AML-193 (cell line): ENCODE data around the gene KNDC1.
"Not testable (repeated sequence)": the region's sequence is repeated elsewhere in the genome, so short reads cannot be mapped to it uniquely, and the experiment has no call there.

Experiments
- DNase-seq, 2 experiments: peaks; one replicate each; lab custom pipeline; 2025; lab: John Stamatoyannopoulos, UW

The KNDC1 gene

GRCh38 chr10:133140417-133141143 is 19.4 kb upstream of the KNDC1 start:
- DNase-seq: no peak

DNA sequence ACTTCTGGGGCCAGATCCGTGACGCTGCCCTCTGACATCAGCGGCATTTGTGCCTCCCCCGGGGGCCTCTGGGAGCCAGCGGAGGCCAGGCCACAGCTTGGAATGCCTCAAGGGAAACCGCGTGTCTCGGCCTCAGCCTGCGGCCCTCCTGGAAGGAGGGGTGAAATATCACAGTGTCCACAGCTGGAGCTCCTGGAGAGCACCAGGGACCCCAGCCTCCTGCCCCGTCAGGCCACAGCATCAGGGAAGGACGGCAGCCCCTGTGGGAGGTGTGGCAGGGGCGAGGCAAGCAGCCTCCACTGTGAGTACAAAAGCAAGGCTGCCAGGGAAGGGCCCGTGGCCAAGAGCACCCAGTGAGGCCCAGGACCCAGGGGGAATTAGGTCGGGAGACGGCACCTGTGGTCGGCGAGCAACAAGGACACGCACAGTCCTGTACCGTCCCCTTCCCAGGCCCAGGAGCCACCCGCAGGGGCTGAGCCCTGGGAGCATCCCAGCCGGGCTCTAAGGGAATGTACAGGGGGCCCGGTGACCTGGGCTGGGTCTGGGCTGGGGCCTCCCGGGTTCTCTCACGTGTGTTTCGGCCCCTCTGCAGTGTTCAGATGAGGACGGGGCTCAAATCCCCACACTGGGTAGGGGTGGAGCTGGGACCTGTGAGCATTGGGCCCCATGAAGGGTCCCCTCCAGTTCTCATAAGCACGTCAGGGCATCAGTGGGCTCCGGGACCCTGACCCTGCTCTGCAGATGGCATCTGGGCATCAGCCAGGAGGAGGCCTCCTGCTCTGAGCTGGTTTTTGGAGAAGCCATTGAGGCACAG is 18.7 kb upstream of the KNDC1 start:
- no peak for DNase-seq

DNA sequence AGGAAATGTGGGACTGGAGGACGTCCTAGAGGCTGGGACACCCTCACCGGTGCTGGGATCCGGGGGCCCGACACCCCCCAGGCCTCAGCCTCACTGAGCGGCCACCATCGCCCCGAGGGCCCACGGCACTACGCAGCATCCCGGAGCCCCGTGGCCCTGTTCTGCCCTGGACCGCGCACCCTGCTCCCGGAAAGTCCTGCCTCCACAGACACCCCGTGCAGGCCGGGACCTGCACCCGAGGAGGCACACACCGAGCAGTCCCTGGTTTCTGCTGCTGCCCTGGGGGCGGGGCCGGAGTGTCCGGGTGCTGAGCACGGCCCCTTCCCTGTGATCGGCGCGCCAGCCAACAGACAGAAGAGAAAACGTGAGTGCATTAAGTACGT is 18.1 kb upstream of the KNDC1 start:
- no peak for DNase-seq

DNA sequence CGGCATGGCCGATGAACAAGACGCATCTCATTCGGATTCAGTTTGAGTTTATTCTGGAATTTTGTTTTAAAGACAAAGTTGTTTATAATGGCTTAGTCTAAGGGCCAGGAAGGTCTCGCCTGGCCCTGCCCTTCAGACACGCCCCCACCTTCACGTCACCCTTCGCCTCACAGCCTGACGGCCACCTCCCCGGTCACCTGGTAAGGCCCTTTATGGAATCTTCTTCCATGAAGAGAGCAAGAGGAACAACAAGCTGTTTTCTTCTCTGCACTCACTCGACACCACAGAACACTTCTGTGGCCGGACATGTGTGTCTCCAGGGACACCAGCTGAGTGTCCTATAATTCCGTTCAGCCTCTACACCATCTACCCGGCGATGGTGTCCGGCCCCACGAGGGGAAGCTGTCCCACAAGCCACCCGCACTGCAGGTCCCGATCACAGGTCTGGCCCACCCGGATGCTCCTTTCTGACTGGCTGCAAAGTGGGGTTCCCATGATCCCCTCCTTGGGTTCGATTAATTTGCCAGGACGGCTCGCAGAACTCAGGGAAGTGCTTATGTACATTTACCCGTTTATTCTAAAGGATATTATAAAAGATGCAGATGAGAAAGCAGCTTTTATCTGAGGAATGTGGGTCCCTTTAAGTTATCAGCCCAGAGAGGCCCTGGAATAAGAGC is 17.4 kb upstream of the KNDC1 start:
- no peak for DNase-seq

DNA sequence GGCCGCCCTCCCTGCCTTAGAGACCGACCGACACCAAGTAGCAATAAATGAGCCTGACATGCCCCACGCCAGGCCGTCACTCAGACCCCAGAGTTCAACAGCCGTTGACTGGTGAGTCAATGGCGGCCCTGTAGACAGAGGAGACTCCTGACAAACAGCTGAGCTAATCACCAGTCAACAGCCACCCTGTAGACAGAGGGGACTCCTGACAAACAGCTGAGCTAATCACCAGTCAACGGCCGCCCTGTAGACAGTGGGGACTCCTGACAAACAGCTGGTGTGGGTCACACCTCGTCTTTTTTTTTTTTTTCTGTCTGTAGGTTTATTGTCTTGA is 16.9 kb upstream of the KNDC1 start:
- no peak for DNase-seq

DNA sequence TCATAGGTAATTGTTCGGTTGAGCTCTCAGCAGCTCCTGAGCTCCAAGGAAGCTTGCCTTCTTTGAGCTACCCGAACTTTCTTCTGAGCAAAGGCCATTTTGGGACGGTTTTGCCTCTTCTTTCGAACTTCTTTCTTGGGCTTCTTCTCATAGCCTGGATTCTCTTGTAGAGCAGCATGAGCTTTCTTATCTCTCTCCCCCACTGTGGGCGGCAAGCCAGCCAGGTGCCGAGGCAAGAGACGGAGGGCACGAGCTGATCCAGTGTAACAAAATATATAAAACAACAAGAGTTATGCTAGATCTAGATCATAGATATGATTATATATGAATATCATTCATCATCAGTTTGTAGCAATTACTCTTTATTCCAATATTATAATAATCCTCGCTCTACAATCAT is 16.5 kb upstream of the KNDC1 start:
- no peak for DNase-seq

DNA sequence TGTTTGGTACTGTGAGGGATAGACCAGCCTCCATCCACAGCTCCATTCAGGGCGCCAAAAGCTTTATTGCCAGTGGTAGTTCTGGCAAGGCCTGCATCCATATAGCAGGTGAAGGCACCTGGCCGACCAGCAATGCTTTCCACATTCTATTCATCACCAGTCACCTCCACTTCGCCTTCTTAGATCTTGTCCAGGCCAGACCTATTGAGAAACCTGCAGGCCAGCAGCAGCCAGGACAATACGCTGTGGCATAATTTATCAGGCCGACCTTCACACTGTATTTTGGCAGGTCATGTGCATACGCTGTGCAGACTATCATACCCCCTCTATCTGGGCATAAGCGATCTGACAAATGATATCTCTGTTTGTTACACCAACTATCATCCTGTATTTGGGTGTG is 15.2 kb upstream of the KNDC1 start:
- no peak for DNase-seq

DNA sequence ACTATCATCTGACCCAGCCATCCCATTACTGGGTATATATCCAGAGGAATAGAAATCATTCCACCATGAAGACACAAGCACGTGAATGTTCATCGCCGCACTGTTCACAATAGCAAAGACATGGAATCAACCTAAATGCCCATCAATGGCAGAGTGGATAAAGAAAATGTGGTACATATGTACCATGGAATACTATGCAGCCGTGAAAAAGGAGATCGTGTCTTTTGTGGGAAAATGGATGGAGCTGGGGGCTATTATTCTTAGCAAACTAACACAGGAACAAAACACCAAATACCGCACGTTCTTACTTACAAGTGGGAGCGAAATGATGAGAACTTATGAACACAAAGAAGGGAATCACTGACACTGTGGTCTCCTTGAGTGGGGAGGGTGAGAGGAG is 9.8 kb upstream of the KNDC1 start:
- DNase-seq: no peak

DNA sequence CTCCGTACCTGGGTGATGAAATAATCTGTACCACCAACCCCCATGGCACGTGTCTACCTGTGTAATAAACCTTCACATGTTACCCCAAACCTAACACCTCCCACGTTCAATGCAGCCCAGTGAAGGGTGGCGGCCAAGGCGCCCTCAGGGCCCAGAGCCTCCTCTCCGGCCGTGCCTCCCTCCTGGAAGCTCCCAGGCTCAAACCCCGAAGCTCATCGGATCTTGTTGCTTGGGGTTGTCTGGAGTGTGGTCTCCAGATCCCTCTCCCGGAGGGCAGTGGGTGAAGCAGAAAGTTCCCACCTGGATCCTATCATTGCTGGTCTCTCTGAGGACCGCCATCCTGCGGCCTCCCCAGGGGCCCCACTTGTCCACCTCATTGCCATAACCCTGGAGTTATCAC is 9.4 kb upstream of the KNDC1 start:
- no peak for DNase-seq

DNA sequence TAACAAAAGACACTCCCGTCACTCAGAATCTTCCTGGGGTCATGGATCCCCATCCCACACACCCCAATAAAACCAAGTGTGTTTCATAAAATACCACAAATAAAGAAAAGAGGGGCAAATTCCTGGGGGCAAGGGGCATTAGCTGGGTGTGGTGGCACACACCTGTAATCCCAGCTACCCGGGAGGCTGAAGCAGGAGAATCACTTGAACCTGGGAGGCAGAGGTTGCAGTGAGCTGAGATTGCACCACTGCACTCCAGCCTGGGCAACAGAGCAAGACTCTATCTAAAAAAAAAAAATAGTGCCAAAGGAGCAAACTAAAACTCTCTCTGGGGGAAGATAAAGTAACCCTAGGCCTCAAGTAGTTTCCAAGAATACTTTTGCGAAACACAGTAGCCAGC is 8.9 kb upstream of the KNDC1 start:
- DNase-seq: not testable (repeated sequence)

DNA sequence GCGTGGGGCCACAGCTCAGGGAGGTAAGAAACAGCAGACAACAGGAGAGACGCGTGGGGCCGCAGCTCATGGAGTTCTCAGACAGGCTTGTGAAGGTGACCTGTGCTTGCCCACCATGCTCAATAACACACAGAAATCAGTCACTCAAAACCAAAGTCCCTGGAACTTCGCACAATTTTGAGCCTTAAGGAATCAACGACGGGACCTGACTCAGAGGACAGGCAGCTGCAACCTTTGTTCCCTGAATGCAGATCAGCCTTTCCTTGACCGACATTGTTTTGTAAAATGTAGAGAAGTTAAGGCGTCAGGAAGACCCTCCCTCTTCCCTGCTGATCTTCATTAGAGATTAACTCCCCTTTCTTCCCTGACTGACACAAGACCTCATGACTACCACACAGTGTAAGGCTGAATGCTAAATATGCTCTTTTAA is 8.5 kb upstream of the KNDC1 start:
- DNase-seq: no peak

DNA sequence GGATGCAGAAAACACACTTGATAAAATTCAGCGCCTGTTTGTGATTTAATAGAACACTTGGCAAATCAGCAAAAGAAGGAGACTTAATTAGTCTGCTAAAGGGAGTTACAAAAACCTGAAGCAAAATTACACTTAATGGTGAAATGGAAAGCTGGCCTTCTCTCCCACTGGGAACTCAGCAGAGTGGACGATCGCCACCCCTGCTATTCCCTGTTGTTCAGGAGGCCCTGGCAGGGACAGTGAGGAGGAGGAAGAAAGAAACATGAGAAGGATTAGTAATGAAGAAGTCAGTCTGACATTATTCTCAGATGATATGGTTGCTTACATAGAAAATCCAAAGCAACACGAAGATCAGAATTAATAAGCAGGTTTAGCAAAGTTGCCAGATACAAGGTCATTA is 5.6 kb upstream of the KNDC1 start:
- no peak for DNase-seq

DNA sequence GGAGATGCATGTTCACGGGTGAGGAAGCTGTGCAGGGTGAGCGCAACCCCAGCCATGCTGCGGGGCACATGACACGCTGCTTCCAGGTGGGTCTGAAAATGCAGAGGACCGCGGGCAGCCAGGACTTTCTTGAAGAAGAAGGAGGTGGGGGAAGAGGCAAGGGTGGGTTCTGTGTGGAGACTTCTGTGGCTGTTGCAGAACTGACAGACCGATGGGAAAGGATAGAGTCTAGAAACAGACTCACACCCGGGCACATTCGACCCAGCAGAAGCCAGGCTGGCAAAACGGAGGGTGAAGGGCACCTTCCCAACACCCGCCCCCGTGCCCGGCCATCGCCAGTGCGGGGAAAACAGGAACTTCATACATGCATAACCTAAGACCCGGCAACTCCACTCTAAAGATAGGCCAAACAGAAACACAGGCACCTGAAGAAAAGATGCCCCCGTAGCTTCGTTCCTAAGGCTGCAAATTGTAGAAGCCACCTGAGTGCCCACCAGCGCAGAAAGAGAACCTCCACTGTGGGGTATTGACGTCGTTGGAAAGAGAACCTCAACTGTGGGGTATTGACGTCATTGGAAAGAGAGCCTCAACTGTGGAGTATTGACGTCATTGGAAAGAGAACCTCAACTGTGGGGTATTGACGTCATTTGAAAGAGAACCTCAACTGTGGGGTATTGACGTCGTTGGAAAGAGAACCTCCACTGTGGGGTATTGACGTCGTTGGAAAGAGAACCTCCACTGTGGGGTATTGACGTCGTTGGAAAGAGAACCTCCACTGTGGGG is 4.8 kb upstream of the KNDC1 start:
- no peak for DNase-seq

DNA sequence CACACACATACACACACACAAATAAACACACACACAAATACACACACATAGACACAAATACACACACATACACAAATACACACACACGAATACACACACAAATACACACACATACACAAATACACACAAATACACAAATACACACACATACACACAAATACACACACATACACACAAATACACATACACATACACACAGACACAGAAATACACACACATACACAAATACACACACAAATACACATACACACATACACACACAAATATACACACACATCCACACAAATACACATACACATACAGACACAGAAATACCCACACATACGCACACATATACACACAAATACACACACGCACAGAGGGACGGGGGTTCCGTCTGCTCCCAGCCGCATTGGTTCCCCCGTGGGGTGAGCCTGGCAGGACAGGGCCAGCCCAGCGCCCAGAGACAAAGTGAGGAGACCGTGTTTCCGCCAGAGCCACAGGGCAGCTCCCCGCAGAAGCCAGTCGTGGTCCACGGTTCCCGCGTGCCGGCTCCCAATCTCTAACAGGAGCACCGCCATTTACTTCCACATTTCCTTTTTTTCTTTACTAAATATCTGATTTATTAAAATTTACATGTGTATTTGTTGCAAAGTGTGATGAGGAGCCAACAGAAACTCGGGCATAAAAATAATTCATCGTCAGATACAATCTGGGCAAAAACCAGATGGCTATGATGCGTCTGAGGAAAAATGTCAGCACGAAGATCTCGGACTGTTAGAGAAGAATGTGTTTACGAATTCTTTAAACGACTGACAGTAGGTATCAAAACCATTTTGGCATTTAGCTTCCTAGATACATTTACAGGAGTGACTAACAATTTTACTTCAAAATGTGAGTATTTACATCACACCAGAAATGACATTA is 3.1 kb upstream of the KNDC1 start:
- no peak for DNase-seq

GRCh38 chr10:133157662-133158436 is 2.2 kb upstream of the KNDC1 start:
- no peak for DNase-seq

- no peak for DNase-seq
Observed at GRCh38 chr10:133158437-133158755, 1.6 kb upstream of the KNDC1 start.

DNA sequence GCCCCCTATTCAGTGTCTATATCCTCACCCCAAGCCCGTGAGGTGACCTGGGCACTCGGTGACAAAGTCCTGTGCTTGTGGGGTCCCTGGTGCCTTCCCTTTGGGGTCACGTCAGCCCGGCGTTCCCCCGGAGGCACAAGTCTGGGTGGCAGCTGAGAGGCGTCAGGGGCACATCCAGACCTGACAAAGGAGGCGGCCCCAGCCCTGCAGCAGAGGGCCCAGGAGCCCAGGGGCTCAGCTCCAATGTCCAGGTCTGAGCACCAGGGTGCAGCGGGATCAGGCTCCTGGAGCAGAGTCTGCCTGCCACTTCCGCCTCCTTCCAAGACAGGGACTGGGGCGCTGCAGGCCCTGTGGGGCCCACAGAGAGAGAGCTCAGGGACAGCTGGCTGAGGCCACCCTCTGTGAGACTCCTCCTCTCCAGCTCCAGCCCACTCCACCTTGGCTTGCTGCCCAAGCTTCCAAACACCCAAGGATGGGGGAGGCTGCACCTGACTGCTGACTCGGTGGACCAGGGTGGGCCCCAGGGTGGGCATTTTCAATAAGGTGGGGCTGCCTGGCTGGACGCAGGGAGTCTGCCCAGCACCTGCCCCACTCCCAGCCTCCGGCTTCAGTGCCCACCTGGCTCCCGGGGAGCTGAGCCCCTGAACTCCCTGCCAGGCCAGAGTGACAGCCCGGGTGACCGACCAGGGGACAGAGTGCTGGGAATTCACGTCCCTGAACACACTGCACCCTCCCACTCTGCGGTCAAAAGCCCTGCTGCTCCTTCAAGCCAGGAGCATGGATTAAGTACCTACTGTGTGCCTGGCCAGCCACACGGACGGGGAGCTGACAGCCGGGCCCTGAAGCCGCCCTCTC is 1.0 kb upstream of the KNDC1 start:
- no peak for DNase-seq

DNA sequence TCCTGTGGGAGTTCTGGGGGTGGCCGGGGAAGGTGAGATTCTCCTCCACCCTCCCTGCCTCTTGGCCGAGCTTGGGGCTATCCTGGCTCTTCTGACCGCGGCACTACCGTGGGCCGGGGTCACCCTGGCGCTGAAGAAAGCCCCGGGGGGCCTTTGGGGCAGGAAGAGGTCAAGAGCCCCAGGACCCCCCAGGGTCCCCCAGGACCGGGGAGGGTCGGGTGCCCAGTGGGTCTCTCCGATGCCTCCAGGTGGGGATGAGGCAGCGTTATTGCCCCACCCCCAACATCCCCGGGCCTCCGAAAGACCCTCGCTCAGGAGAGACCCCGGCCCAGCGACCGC is 439 bp upstream of the KNDC1 start:
- DNase-seq: no peak

DNA sequence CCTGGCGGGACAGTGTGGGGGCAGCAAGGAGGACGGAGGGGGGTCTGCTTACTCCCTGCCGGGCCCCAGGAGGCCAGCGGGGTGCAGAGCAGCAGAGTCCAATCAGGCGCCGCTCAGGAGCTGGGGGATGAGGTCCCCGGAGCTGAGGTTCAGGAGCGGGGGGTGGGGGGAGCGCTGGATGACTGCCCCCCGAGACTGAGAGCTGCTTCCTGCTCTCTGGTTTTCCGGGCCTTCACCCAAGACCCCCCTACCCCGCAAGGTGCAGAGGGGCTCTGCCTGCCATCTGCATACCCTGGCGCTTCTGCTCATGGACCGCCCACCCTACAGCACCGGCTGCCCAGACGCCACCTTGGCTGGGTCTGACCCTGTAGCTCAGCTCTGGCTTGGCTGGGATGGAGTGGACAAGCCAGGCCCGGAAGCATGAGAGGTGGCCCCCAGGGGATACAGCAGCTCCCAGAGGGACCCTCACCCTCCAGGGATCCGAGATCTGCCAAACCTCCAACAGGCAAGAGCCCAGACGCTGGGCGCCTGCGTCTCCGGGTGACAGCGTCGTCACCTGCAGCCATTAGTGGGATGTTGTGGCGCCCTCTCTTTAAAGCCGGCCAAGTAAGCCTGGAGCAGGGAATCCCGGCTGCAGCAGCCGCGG is 930 bp downstream of the KNDC1 start:
- DNase-seq: no peak
